Parathyroid adenoma (tissue), 2 donors: ENCODE data around the gene PHC1.

Experiments used
- H2AFZ ChIP-seq: fragments of 300-600 bp; sonication (generic); one replicate; pipeline ENCODE4 v1.7.0; 2017; ENCODE audit warnings: antibody characterized with exemption, mild to moderate bottlenecking
- H3K27ac ChIP-seq: fragments of 300-600 bp; sonication (generic); one replicate; pipeline ENCODE4 v1.7.0; 2017
- H3K27me3 ChIP-seq: fragments of 300-600 bp; sonication (generic); one replicate; pipeline ENCODE4 v1.7.0; 2017; ENCODE audit warnings: low read length; ENCODE audit not compliant: control insufficient read depth, insufficient read depth
- H3K36me3 ChIP-seq: fragments of 300-600 bp; sonication (generic); one replicate; pipeline ENCODE4 v1.7.0; 2017; ENCODE audit warnings: low read length; ENCODE audit not compliant: control insufficient read depth, insufficient read depth
- H3K4me1 ChIP-seq: fragments of 300-600 bp; sonication (generic); one replicate; pipeline ENCODE4 v1.7.0; 2017; ENCODE audit warnings: control low read depth
- H3K4me2 ChIP-seq: fragments of 300-600 bp; sonication (generic); one replicate; pipeline ENCODE4 v1.7.0; 2017; ENCODE audit warnings: low read length
- H3K4me3 ChIP-seq: fragments of 300-600 bp; sonication (generic); one replicate; pipeline ENCODE4 v1.7.0; 2017; ENCODE audit warnings: low read depth, low read length
- H3K79me2 ChIP-seq: fragments of 300-600 bp; sonication (generic); one replicate; pipeline ENCODE4 v1.7.0; 2017; ENCODE audit warnings: control low read depth
- H3K9ac ChIP-seq: fragments of 300-600 bp; sonication (generic); one replicate; pipeline ENCODE4 v1.7.0; 2017; ENCODE audit warnings: mild to moderate bottlenecking
- H3K9me3 ChIP-seq: fragments of 300-600 bp; sonication (generic); one replicate; pipeline ENCODE4 v1.7.0; 2017; ENCODE audit warnings: low read length; ENCODE audit not compliant: control insufficient read depth
- CTCF ChIP-seq: fragments of 300-600 bp; sonication (generic); IDR thresholded peaks from one replicate; pipeline ENCODE4 v1.7.0; 2017; ENCODE audit warnings: antibody characterized with exemption, mild to moderate bottlenecking
- donor health status: primary hyperparathyroidism.

Gene PHC1

GRCh38 chr12:8871068-8871467 lies 43.2 kb upstream of the PHC1 start:
- no peaks in the 10 kb centered on the region for H3K27me3 ChIP-seq
- no peak overlapping the region for H3K9ac ChIP-seq
- H3K4me1 ChIP-seq, result no peaks in the 10 kb centered on the region
- H3K9me3 ChIP-seq, result no peaks in the 10 kb centered on the region
- no peak overlapping the region for H3K4me2 ChIP-seq
- no peaks in the 10 kb centered on the region for H3K79me2 ChIP-seq
- no peak overlapping the region for H3K4me3 ChIP-seq
- no peak for TF ChIP-seq CTCF
- no peak overlapping the region for H2AFZ ChIP-seq
- H3K36me3 ChIP-seq, result no peaks in the 10 kb centered on the region
- no peak overlapping the region for H3K27ac ChIP-seq

- Histone ChIP-seq H2AFZ (no peak overlapping the region), H3K4me2 (no peak overlapping the region), H3K27ac (no peak overlapping the region), H3K79me2 (no peaks in the 10 kb centered on the region), H3K9me3 (no peaks in the 10 kb centered on the region), H3K27me3 (no peaks in the 10 kb centered on the region), H3K4me1 (no peaks in the 10 kb centered on the region), H3K36me3 (no peaks in the 10 kb centered on the region), H3K4me3 (no peak overlapping the region), H3K9ac (no peak overlapping the region)
- TF ChIP-seq CTCF, result no peak
Measured at GRCh38 chr12:8876887-8877286, 37.4 kb upstream of the PHC1 start.

GRCh38 chr12:8886502-8887284 lies 27.6 kb upstream of the PHC1 start:
- TF ChIP-seq CTCF, result no peak
- H3K4me1 ChIP-seq, result no peaks in the 10 kb centered on the region
- H3K4me2 ChIP-seq, result no peak overlapping the region
- H3K36me3 ChIP-seq, result no peaks in the 10 kb centered on the region
- no peaks in the 10 kb centered on the region for H3K27me3 ChIP-seq
- no peak overlapping the region for H2AFZ ChIP-seq
- H3K27ac ChIP-seq, result no peak overlapping the region
- H3K4me3 ChIP-seq, result no peak overlapping the region
- H3K79me2 ChIP-seq, result no peaks in the 10 kb centered on the region
- no peaks in the 10 kb centered on the region for H3K9me3 ChIP-seq
- H3K9ac ChIP-seq, result no peak overlapping the region

- TF ChIP-seq CTCF, result no peak
- Histone ChIP-seq H3K79me2 (no peaks in the 10 kb centered on the region), H3K9me3 (no peaks in the 10 kb centered on the region), H3K4me2 (no peak overlapping the region), H3K36me3 (no peaks in the 10 kb centered on the region), H2AFZ (no peak overlapping the region), H3K9ac (no peak overlapping the region), H3K4me1 (no peaks in the 10 kb centered on the region), H3K4me3 (no peak overlapping the region), H3K27ac (no peak overlapping the region), H3K27me3 (no peaks in the 10 kb centered on the region)
Measured at GRCh38 chr12:8887285-8887715, 27.0 kb upstream of the PHC1 start.
